GM21576 (cell line): ENCODE results near the gene FAM131A.

Experiments used
- ATAC-seq: cut with Tn5 transposase; IDR thresholded peaks from one replicate; pipeline ENCODE4 v1.9.1; 2021; ENCODE audit warnings: mild to moderate bottlenecking, moderate library complexity; ENCODE audit not compliant: unreplicated experiment

FAM131A gene

GRCh38 chr3:184373422-184373821 is 36.0 kb downstream of the FAM131A start:
- ATAC-seq: no peak

GRCh38 chr3:184375747-184376461 is 38.5 kb downstream of the FAM131A start:
- ATAC-seq: no peak

GRCh38 chr3:184377374-184377773 is 40.0 kb downstream of the FAM131A start:
- ATAC-seq: no peak

- ATAC-seq: no peak
Measured at GRCh38 chr3:184377882-184378445, 40.6 kb downstream of the FAM131A start, which contains the start of gene THPO. Gene THPO, minus strand, starts transcription at chr3:184378207. Its CDS starts 1,948 bp downstream, at chr3:184376259.

GRCh38 chr3:184378651-184379357 is 41.4 kb downstream of the FAM131A start:
- no peak for ATAC-seq

GRCh38 chr3:184379358-184380184 is 42.2 kb downstream of the FAM131A start, which contains the start of gene CHRD:
Gene CHRD, plus strand, starts transcription at chr3:184380054. Its CDS starts 265 bp downstream, at chr3:184380319.
- ATAC-seq: no peak

GRCh38 chr3:184380185-184380626 is 42.8 kb downstream of the FAM131A start:
- ATAC-seq: no peak

GRCh38 chr3:184380627-184381260 is 43.3 kb downstream of the FAM131A start:
- ATAC-seq: no peak

- no peak for ATAC-seq
Measured at GRCh38 chr3:184381261-184382224, 44.1 kb downstream of the FAM131A start.

GRCh38 chr3:184382326-184383032 is 45.1 kb downstream of the FAM131A start:
- no peak for ATAC-seq

- no peak for ATAC-seq
Measured at GRCh38 chr3:184383033-184383740, 45.8 kb downstream of the FAM131A start.

- ATAC-seq: no peak
Measured at GRCh38 chr3:184384342-184384741, 46.9 kb downstream of the FAM131A start.

GRCh38 chr3:184384856-184385422 is 47.5 kb downstream of the FAM131A start:
- no peak for ATAC-seq

GRCh38 chr3:184386047-184386806 is 48.8 kb downstream of the FAM131A start:
- ATAC-seq: no peak

GRCh38 chr3:184387174-184387714 is 49.8 kb downstream of the FAM131A start:
- ATAC-seq: no peak

- ATAC-seq: no peak
Measured at GRCh38 chr3:184388164-184388935, 51.0 kb downstream of the FAM131A start.
